ENCODE results near the gene TRIM41.

GRCh38 chr5:181176254-181176952 is 46.7 kb upstream of the TRIM41 start:
- no peak for TF ChIP-seq CTCF (conservative IDR thresholded peaks at IDR 0.05)
- no peak for TF ChIP-seq EZH2 (IDR thresholded peaks at IDR 0.05; ENCODE audit: low read depth)
